Spleen (tissue), 11 donors: ENCODE measurements around the gene TMEM229B. TPM values are rescaled to one million over a fixed set of nuclear protein-coding genes. Genes with fewer than 3 reads are reported as not detected.

Experiments
- DNase-seq: peaks from one replicate; pipeline ENCODE4 v3.0.0-alpha.2; 2020
- H3K27ac ChIP-seq, 8 donors: fragments of 200-600 bp; sonication (generic) in 7 of 8; 1 replicate in 4 of 8; 2 replicates in 4 of 8; pipeline versions ENCODE4 v1.5.0 to v1.8.0; 2016 to 2021; ENCODE audit warnings: inconsistent platforms in 4 of 8, mild to moderate bottlenecking in 4 of 8, moderate library complexity in 1 of 8
- H3K27me3 ChIP-seq, 7 donors: fragments of 200-600 bp; sonication (generic) in 6 of 7; replicated peaks in 1 of 7; 1 replicate in 4 of 7; 2 replicates in 3 of 7; pipeline versions ENCODE4 v1.5.0 to v1.8.0; 2016 to 2021; ENCODE audit warnings: inconsistent platforms in 3 of 7, mild to moderate bottlenecking in 1 of 7
- H3K36me3 ChIP-seq, 6 donors: fragments of 200-600 bp; sonication (generic) in 5 of 6; 1 replicate in 4 of 6; 2 replicates in 2 of 6; pipeline versions ENCODE4 v1.5.0 to v1.8.0; 2016 to 2021; ENCODE audit warnings: inconsistent platforms in 2 of 6
- H3K4me1 ChIP-seq, 6 donors: fragments of 200-600 bp; sonication (generic) in 5 of 6; 1 replicate in 3 of 6; 2 replicates in 3 of 6; pipeline versions ENCODE4 v1.5.0 to v1.8.0; 2016 to 2021; ENCODE audit warnings: inconsistent platforms in 3 of 6
- H3K4me3 ChIP-seq, 8 donors: fragments of 200-600 bp; sonication (generic) in 7 of 8; 1 replicate in 4 of 8; 2 replicates in 4 of 8; pipeline versions ENCODE4 v1.5.0 to v1.8.0; 2016 to 2021; ENCODE audit warnings: inconsistent platforms in 4 of 8, mild to moderate bottlenecking in 4 of 8, moderate library complexity in 2 of 8
- H3K9me3 ChIP-seq, 8 donors: fragments of 200-600 bp; sonication (generic) in 7 of 8; 1 replicate in 4 of 8; 2 replicates in 4 of 8; pipeline versions ENCODE4 v1.5.0 to v1.8.0; 2016 to 2021; ENCODE audit warnings: inconsistent platforms in 4 of 8
- POLR2A ChIP-seq, 3 donors: fragments of 450-650 bp; IDR thresholded peaks; one replicate each; pipeline ENCODE4 v1.5.1; 2017; ENCODE audit warnings: antibody characterized with exemption in 3 of 3, mild to moderate bottlenecking in 1 of 3
- POLR2AphosphoS5 ChIP-seq, 3 donors: sonication (generic); formaldehyde crosslinking; IDR thresholded peaks; one replicate each; pipeline ENCODE4 v1.5.1; 2017; ENCODE audit warnings: antibody characterized with exemption in 3 of 3
- WGBS, 5 donors: extraction: QIAGEN DNeasy Blood & Tissue Kit in 3 of 5; methylation state at CpG; one replicate each; pipeline versions ENCODE4 v1.1.5 to v1.1.7; 2013 to 2018; 5-methylcytosine and 5-hydroxymethylcytosine counted together
- intact Hi-C: fragments of 100-400 bp; cut with DNase I; formaldehyde crosslinking; loops from one replicate; pipeline ENCODE4 v1.15.0; 2023; ENCODE audit warnings: low total_unique reads
- polyA plus RNA-seq, 3 donors: library from polyadenylated mRNA; stranded (reverse); fragments of 200-250 nt; gene quantifications; one replicate each; pipeline ENCODE4 v1.2.1, GENCODE V29; 2013
- total RNA-seq, 7 donors: library from RNA; depleted of rRNA in 3 of 7; stranded (reverse); fragments of >200 nt in 3 of 7; fragmentation: NEBNext Ultra II Directional in 4 of 7; extraction: Animal tissue kit (Norgen Biotek cat#: 25700) in 4 of 7; gene quantifications; one replicate each; pipeline versions ENCODE4 v1.1.0 to v1.2.1, GENCODE V29; 2016 to 2021
- TF ChIP-seq, protein P1 (sequence below), 11 experiments: fragments of 200-600 bp in 7 of 11; fragments of 450-650 bp in 4 of 11; sonication (generic) in 4 of 11; IDR thresholded peaks in 8 of 11; conservative IDR thresholded peaks in 3 of 11; 1 replicate in 7 of 11; 2 replicates in 4 of 11; pipeline versions ENCODE4 v1.4.0 to v1.8.0; 2016 to 2021; ENCODE audit warnings: antibody characterized with exemption in 11 of 11, inconsistent platforms in 4 of 11, mild to moderate bottlenecking in 1 of 11
- donor health status: healthy with polysubstance abuse.
- donor health status: DM: no; HTN: no; CAD: no; lungs with moderate emphysema.
- donor health status: DM: no; HTN: no; CAD: no.
- donor health status: Bipolar disorder and iron deficiency.
- donor health status: healthy.
- donor health status: DM: no; HTN: no; CAD: no.
- donor health status: DM: yes; HTN: yes; CAD: no.

TMEM229B gene
- total and polyA plus RNA-seq, 10 donors: 3.0 to 36.0 (median 25.2) TPM

DNA sequence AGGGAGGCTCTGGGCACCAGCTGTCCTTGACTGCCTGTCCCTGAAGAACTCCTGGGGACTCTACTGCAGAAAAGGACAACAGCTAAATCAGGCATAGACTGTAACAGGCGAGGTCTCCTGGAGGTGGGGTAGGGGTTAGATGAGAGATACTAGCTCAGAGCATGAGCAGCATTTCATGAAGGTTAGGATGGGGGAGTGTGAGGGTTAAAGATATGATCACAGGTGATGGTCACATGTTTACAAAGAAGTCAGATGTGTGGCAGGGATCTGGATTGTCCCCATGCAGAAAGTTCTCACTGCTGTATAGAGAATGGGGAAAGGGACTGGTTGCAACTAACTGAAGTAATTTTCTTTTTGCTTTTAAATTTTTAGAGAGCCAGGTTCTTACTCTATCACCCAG, 26.5 kb downstream of the TMEM229B start:
- 83 to 92% (median 87%) methylated on average over 1 of the region's 1 CpG for WGBS, 5 donors
- Histone ChIP-seq H3K36me3 (no peaks in the 10 kb centered on the region), H3K27ac (no peak overlapping the region), H3K4me1 (no peaks in the 10 kb centered on the region), H3K27me3 (no peaks in the 10 kb centered on the region), H3K4me3 (no peak overlapping the region), H3K9me3 (no peaks in the 10 kb centered on the region)
- TF ChIP-seq POLR2A (IDR thresholded peaks at IDR 0.05): no peak
- TF ChIP-seq, protein P1, sequence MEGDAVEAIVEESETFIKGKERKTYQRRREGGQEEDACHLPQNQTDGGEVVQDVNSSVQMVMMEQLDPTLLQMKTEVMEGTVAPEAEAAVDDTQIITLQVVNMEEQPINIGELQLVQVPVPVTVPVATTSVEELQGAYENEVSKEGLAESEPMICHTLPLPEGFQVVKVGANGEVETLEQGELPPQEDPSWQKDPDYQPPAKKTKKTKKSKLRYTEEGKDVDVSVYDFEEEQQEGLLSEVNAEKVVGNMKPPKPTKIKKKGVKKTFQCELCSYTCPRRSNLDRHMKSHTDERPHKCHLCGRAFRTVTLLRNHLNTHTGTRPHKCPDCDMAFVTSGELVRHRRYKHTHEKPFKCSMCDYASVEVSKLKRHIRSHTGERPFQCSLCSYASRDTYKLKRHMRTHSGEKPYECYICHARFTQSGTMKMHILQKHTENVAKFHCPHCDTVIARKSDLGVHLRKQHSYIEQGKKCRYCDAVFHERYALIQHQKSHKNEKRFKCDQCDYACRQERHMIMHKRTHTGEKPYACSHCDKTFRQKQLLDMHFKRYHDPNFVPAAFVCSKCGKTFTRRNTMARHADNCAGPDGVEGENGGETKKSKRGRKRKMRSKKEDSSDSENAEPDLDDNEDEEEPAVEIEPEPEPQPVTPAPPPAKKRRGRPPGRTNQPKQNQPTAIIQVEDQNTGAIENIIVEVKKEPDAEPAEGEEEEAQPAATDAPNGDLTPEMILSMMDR (IDR thresholded peaks at IDR 0.05 in 8 of 11, conservative IDR thresholded peaks at IDR 0.05 in 3 of 11): no peak
- TF ChIP-seq POLR2AphosphoS5 (IDR thresholded peaks at IDR 0.05): no peak
- no peak for DNase-seq
- intact Hi-C loops: no loop called here

DNA sequence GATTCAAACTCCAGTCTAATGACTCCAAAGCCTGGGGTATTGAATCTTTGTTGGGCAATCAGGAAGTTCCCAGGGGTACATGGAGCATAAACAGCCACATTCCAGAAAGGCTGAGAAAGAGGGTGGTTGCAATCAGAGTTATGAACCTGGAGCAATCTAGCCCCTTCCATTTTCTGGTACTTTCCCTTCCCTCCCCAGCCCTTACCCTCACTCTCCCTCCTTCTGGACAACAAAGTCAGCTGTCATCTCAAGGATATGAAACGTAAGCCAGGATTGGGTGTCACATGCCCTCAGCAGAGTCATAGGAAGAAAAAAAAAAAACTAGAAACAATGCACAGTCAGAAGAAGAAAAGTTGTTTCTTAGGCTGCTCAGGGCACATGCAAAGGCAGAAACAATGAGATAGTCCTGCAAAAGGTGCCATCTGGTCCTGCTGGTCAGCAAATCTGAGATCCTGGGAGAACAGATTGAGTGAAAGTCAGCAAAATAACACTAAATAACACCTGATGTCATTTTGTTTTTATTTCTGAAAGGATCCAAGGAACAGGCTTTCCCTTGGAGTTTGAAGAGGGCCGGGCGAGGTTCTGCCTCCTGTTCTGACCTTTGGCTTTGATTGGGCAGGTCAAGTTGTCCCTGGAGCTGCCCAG, 27.1 kb downstream of the TMEM229B start:
- H3K36me3 ChIP-seq: no peaks in the 10 kb centered on the region
- DNase-seq: no peak
- no peaks in the 10 kb centered on the region for H3K4me1 ChIP-seq
- no peak for TF ChIP-seq POLR2A (IDR thresholded peaks at IDR 0.05)
- TF ChIP-seq POLR2AphosphoS5 (IDR thresholded peaks at IDR 0.05): no peak
- TF ChIP-seq, protein P1 (IDR thresholded peaks at IDR 0.05 in 8 of 11, conservative IDR thresholded peaks at IDR 0.05 in 3 of 11): no peak
- intact Hi-C loops: no loop called here
- H3K9me3 ChIP-seq: peaks cover 0 to 4% (median 0%) of the 10 kb centered on the region in 8 donors
- no peak overlapping the region for H3K27ac ChIP-seq
- H3K27me3 ChIP-seq: no peaks in the 10 kb centered on the region
- no peak overlapping the region for H3K4me3 ChIP-seq
- WGBS, 5 donors: 61 to 81% (median 68%) methylated on average over 3 of the region's 3 CpGs

DNA sequence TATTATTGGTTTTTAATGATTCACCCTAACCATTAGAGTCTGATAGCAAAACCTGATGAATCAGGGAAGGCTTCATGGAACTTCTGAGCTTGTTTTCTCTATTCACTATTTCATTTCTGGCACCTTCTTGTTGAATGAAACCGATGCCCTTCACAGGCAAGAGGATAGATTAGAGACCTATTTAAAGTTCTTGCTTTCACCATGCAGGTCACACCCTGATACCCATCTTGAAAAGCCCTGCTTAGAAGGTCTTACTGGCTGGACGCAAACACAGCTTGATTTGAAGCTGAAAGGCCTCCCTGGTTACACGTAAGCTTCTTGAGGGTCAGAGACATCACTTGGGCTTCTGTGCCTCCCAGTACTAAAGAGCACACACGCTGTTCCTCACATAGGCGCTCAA, 29.2 kb downstream of the TMEM229B start:
- no peak overlapping the region for H3K4me3 ChIP-seq
- no peak for DNase-seq
- peaks cover 0 to 4% (median 0%) of the 10 kb centered on the region in 8 donors for H3K9me3 ChIP-seq
- no peak overlapping the region for H3K27ac ChIP-seq
- intact Hi-C loops: no loop called here
- no peaks in the 10 kb centered on the region for H3K27me3 ChIP-seq
- TF ChIP-seq POLR2A (IDR thresholded peaks at IDR 0.05): no peak
- 85 to 93% (median 93%) methylated on average over 5 of the region's 5 CpGs for WGBS, 5 donors
- H3K4me1 ChIP-seq: no peaks in the 10 kb centered on the region
- no peaks in the 10 kb centered on the region for H3K36me3 ChIP-seq

DNA sequence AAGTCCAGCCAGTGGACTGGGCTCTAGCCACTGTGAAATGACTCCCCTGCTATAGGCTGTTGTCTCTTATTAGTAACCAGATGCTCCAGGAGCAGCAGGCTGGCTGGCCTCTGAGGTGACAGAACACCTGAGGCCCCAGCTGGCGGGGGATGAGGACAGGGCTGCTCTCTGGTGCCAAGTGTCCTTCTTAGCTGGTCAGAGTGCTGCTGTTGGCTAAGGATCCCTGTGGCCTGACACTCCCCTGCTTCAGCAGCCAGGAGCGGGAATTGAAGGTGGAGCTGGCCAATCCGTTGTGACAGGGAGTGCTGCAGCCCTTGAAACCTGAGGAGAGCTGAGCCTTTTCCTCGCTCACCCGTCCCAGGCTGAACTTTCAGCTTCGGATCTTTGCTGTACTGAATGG, 30.7 kb downstream of the TMEM229B start:
- 54 to 81% (median 67%) methylated on average over 1 to 6 of the region's 6 CpGs for WGBS, 5 donors
- intact Hi-C loops: no loop called here
- H3K4me3 ChIP-seq: no peak overlapping the region
- no peaks in the 10 kb centered on the region for H3K27me3 ChIP-seq
- H3K4me1 ChIP-seq: no peaks in the 10 kb centered on the region
- TF ChIP-seq POLR2AphosphoS5 (IDR thresholded peaks at IDR 0.05) (no peak), POLR2A (IDR thresholded peaks at IDR 0.05) (no peak)
- TF ChIP-seq, protein P1 (IDR thresholded peaks at IDR 0.05 in 8 of 11, conservative IDR thresholded peaks at IDR 0.05 in 3 of 11): no peak
- no peak overlapping the region for H3K27ac ChIP-seq
- H3K9me3 ChIP-seq: peaks cover 0 to 4% (median 0%) of the 10 kb centered on the region in 8 donors
- DNase-seq: no peak
- H3K36me3 ChIP-seq: no peaks in the 10 kb centered on the region
